HCT116 (cell line): Measurements from ENCODE around the gene AQP6.

Experiments used
- CEBPB ChIP-seq: IDR thresholded peaks from 2 replicates; pipeline ENCODE4 v1.6.1; 2012; ENCODE audit warnings: low read depth
- ELF1 ChIP-seq: IDR thresholded peaks from 2 replicates; pipeline ENCODE4 v1.6.1; 2012; ENCODE audit warnings: low read depth, borderline replicate concordance
- JUND ChIP-seq: IDR thresholded peaks from 2 replicates; pipeline ENCODE4 v1.6.1; 2012
- POLR2A ChIP-seq: IDR thresholded peaks from 2 replicates; pipeline ENCODE4 v1.7.0; 2011; ENCODE audit warnings: borderline replicate concordance; ENCODE audit not compliant: insufficient read depth, insufficient read length; ENCODE audit errors: extremely low read depth
- POLR2AphosphoS5 ChIP-seq: IDR thresholded peaks from 2 replicates; pipeline ENCODE4 v1.6.1; 2011; ENCODE audit warnings: mild to moderate bottlenecking, low read depth, low read length, moderate library complexity
- RAD21 ChIP-seq: IDR thresholded peaks from 2 replicates; pipeline ENCODE4 v1.6.1; 2012; ENCODE audit warnings: low read depth, mild to moderate bottlenecking
- SIN3A ChIP-seq: IDR thresholded peaks from 2 replicates; pipeline ENCODE4 v1.6.1; 2012; ENCODE audit warnings: low read depth
- SP1 ChIP-seq: IDR thresholded peaks from 2 replicates; pipeline ENCODE4 v1.6.1; 2012; ENCODE audit warnings: low read depth
- YY1 ChIP-seq: IDR thresholded peaks from 2 replicates; pipeline ENCODE4 v1.6.1; 2011; ENCODE audit warnings: low read length, low read depth, moderate library complexity, mild to moderate bottlenecking; ENCODE audit not compliant: insufficient replicate concordance; ENCODE audit errors: extremely low read depth
- TF ChIP-seq, protein P1 (sequence below): IDR thresholded peaks from 2 replicates; pipeline ENCODE4 v1.6.1; 2012; ENCODE audit warnings: low read depth
- TF ChIP-seq, protein P2 (sequence below): IDR thresholded peaks from 2 replicates; pipeline ENCODE4 v1.6.1; 2011; ENCODE audit warnings: mild to moderate bottlenecking, low read length, moderate library complexity; ENCODE audit not compliant: insufficient replicate concordance; ENCODE audit errors: extremely low read depth
- TF ChIP-seq, protein P3 (sequence below): IDR thresholded peaks from 2 replicates; pipeline ENCODE4 v1.6.1; 2012
- TF ChIP-seq, protein P4 (sequence below), 3 experiments: fragments of 200-600 bp in 1 of 3; sonication (generic) in 1 of 3; IDR thresholded peaks in 2 of 3; conservative IDR thresholded peaks in 1 of 3; 2 replicates each; pipeline ENCODE4 v1.5.1; 2012 to 2017; ENCODE audit warnings: low read depth in 2 of 3, low read length in 2 of 3, antibody characterized with exemption in 1 of 3, borderline replicate concordance in 1 of 3, control low read depth in 1 of 3, mild to moderate bottlenecking in 1 of 3, mixed read lengths in 1 of 3, mixed run types in 1 of 3, moderate library complexity in 1 of 3; ENCODE audit not compliant: insufficient read depth in 1 of 3
- TF ChIP-seq, protein P5 (sequence below): IDR thresholded peaks from 2 replicates; pipeline ENCODE4 v1.6.1; 2012

DNA sequence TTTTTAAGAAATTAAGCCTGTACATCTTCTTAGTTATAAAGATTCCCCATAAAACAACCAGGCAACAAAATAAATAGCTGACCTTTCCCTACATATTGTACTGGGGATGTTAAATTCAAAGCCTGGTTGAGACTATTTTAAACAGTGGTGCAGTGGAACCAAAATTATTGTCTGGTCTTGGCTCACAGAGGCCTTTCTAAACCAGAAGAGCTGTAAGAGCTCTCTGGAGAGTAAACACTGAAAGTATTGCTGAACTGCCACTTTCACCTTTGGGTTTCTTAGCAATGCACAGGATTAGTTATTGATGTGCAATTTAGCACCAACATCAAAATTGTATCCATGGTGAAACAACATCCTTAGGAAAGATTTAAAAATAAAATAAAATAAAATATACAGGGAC, 31.9 kb downstream of the AQP6 start:
- TF ChIP-seq, protein P1, sequence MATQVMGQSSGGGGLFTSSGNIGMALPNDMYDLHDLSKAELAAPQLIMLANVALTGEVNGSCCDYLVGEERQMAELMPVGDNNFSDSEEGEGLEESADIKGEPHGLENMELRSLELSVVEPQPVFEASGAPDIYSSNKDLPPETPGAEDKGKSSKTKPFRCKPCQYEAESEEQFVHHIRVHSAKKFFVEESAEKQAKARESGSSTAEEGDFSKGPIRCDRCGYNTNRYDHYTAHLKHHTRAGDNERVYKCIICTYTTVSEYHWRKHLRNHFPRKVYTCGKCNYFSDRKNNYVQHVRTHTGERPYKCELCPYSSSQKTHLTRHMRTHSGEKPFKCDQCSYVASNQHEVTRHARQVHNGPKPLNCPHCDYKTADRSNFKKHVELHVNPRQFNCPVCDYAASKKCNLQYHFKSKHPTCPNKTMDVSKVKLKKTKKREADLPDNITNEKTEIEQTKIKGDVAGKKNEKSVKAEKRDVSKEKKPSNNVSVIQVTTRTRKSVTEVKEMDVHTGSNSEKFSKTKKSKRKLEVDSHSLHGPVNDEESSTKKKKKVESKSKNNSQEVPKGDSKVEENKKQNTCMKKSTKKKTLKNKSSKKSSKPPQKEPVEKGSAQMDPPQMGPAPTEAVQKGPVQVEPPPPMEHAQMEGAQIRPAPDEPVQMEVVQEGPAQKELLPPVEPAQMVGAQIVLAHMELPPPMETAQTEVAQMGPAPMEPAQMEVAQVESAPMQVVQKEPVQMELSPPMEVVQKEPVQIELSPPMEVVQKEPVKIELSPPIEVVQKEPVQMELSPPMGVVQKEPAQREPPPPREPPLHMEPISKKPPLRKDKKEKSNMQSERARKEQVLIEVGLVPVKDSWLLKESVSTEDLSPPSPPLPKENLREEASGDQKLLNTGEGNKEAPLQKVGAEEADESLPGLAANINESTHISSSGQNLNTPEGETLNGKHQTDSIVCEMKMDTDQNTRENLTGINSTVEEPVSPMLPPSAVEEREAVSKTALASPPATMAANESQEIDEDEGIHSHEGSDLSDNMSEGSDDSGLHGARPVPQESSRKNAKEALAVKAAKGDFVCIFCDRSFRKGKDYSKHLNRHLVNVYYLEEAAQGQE = no peak
- TF ChIP-seq, protein P2, sequence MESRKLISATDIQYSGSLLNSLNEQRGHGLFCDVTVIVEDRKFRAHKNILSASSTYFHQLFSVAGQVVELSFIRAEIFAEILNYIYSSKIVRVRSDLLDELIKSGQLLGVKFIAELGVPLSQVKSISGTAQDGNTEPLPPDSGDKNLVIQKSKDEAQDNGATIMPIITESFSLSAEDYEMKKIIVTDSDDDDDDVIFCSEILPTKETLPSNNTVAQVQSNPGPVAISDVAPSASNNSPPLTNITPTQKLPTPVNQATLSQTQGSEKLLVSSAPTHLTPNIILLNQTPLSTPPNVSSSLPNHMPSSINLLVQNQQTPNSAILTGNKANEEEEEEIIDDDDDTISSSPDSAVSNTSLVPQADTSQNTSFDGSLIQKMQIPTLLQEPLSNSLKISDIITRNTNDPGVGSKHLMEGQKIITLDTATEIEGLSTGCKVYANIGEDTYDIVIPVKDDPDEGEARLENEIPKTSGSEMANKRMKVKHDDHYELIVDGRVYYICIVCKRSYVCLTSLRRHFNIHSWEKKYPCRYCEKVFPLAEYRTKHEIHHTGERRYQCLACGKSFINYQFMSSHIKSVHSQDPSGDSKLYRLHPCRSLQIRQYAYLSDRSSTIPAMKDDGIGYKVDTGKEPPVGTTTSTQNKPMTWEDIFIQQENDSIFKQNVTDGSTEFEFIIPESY = no peak
- no peak for TF ChIP-seq POLR2A
- TF ChIP-seq, protein P3, sequence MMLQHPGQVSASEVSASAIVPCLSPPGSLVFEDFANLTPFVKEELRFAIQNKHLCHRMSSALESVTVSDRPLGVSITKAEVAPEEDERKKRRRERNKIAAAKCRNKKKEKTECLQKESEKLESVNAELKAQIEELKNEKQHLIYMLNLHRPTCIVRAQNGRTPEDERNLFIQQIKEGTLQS = no peak
- no peak for TF ChIP-seq POLR2AphosphoS5
- TF ChIP-seq, protein P4, sequence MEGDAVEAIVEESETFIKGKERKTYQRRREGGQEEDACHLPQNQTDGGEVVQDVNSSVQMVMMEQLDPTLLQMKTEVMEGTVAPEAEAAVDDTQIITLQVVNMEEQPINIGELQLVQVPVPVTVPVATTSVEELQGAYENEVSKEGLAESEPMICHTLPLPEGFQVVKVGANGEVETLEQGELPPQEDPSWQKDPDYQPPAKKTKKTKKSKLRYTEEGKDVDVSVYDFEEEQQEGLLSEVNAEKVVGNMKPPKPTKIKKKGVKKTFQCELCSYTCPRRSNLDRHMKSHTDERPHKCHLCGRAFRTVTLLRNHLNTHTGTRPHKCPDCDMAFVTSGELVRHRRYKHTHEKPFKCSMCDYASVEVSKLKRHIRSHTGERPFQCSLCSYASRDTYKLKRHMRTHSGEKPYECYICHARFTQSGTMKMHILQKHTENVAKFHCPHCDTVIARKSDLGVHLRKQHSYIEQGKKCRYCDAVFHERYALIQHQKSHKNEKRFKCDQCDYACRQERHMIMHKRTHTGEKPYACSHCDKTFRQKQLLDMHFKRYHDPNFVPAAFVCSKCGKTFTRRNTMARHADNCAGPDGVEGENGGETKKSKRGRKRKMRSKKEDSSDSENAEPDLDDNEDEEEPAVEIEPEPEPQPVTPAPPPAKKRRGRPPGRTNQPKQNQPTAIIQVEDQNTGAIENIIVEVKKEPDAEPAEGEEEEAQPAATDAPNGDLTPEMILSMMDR (IDR thresholded peaks at IDR 0.05 in 2 of 3, conservative IDR thresholded peaks at IDR 0.05 in 1 of 3; ENCODE audit: borderline replicate concordance in 1 of 3, insufficient read depth in 1 of 3, low read depth in 2 of 3, low read length in 2 of 3) = no peak
- no peak for TF ChIP-seq CEBPB
- no peak for TF ChIP-seq SP1
- TF ChIP-seq SIN3A = no peak
- TF ChIP-seq RAD21 = no peak
- TF ChIP-seq ELF1 = no peak
- TF ChIP-seq, protein P5, sequence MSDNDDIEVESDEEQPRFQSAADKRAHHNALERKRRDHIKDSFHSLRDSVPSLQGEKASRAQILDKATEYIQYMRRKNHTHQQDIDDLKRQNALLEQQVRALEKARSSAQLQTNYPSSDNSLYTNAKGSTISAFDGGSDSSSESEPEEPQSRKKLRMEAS = no peak
- TF ChIP-seq JUND = no peak
- no peak for TF ChIP-seq YY1
